HepG2 (cell line): ENCODE data around the gene RERE. TPM values are rescaled to one million over a fixed set of nuclear protein-coding genes. Genes with fewer than 3 reads are reported as not detected.

Experiments used
- ATAC-seq: fragments of 200-7000 bp; cut with Tn5 transposase; 3 replicates; pipeline ENCODE4 v1.9.1; 2020; ENCODE audit warnings: mild to moderate bottlenecking, moderate library complexity
- BruUV-seq: library from RNA; stranded (reverse); fragments of 400-500 nt; replicated peaks from 2 replicates; lab custom pipeline; 2021; lab: Mats Ljungman, UMichigan
- CTCF ChIA-PET: fragments of 300-600 bp; formaldehyde crosslinking; extraction: SDS; loops from one replicate; lab custom pipeline; 2021; ENCODE audit warnings: low total read pairs, inconsistent platforms, low intra/inter-chr PET ratio; lab: Yijun Ruan, JAX
- POLR2A ChIA-PET: fragments of 350-600 bp; sonication (Branson Sonifier 250); formaldehyde crosslinking; loops from one replicate; lab custom pipeline; 2020; ENCODE audit warnings: antibody characterized with exemption, inconsistent platforms; lab: Yijun Ruan, JAX
- DNase-seq: peaks from one replicate; pipeline ENCODE4 v3.0.0-alpha.2; 2015; ENCODE audit warnings: low spot score
- FAIRE-seq: peaks from 3 replicates; lab custom pipeline; 2011; peaks lifted over from hg19 to GRCh38; lab: Jason Lieb, UNC
- H2AFZ ChIP-seq: one replicate; pipeline ENCODE4 v1.6.1; 2011; ENCODE audit warnings: low read length, inconsistent platforms
- H3K27ac ChIP-seq: fragments of 300-600 bp; 3 replicates; pipeline ENCODE4 v1.8.0; 2011; ENCODE audit warnings: mixed run types, mild to moderate bottlenecking, mixed read lengths, low read length, inconsistent platforms; ENCODE audit not compliant: insufficient read depth; ENCODE audit errors: extremely low read length
- H3K27me3 ChIP-seq, 2 experiments: fragments of 200-600 bp in 1 of 2; 2 replicates in 1 of 2; 3 replicates in 1 of 2; pipeline versions ENCODE4 v1.6.0 to v1.8.0; 2011; ENCODE audit warnings: low read length in 2 of 2, mild to moderate bottlenecking in 2 of 2, moderate library complexity in 2 of 2, inconsistent platforms in 1 of 2; ENCODE audit not compliant: insufficient read depth in 2 of 2, control insufficient read depth in 1 of 2
- H3K36me3 ChIP-seq, 2 experiments: fragments of 200-600 bp in 1 of 2; replicated peaks in 1 of 2; 2 replicates in 1 of 2; 3 replicates in 1 of 2; pipeline versions ENCODE4 v1.5.1 to v1.8.0; 2011; ENCODE audit warnings: low read length in 2 of 2, inconsistent platforms in 1 of 2; ENCODE audit not compliant: insufficient read depth in 2 of 2, control insufficient read depth in 1 of 2
- H3K4me1 ChIP-seq: 2 replicates; pipeline ENCODE4 v1.5.1; 2012; ENCODE audit warnings: low read length, inconsistent platforms; ENCODE audit not compliant: insufficient read depth
- H3K4me2 ChIP-seq: 2 replicates; pipeline ENCODE4 v1.6.0; 2011; ENCODE audit warnings: low read depth, low read length, inconsistent platforms
- H3K4me3 ChIP-seq, 3 experiments: fragments of 200-600 bp in 1 of 3; sonication (generic), shearing (Covaris generic) in 1 of 3; replicated peaks in 1 of 3; 2 replicates each; pipeline ENCODE4 v1.5.1; 2011 to 2016; ENCODE audit warnings: low read length in 3 of 3, inconsistent platforms in 2 of 3, low read depth in 2 of 3, mild to moderate bottlenecking in 2 of 3, control low read depth in 1 of 3, mixed read lengths in 1 of 3; ENCODE audit not compliant: insufficient read depth in 1 of 3
- H3K79me2 ChIP-seq: one replicate; pipeline ENCODE4 v1.6.1; 2011; ENCODE audit warnings: low read length, inconsistent platforms; ENCODE audit not compliant: insufficient read depth
- H3K9ac ChIP-seq: 2 replicates; pipeline ENCODE4 v1.6.0; 2011; ENCODE audit warnings: mild to moderate bottlenecking, low read depth, low read length, inconsistent platforms; ENCODE audit not compliant: insufficient read depth
- H3K9me3 ChIP-seq: 2 replicates; pipeline ENCODE4 v1.5.1; 2012; ENCODE audit warnings: mild to moderate bottlenecking, low read length
- H4K20me1 ChIP-seq: 2 replicates; pipeline ENCODE4 v1.6.0; 2011; ENCODE audit warnings: inconsistent platforms, mild to moderate bottlenecking, low read length, moderate library complexity; ENCODE audit not compliant: insufficient read depth
- CREM ChIP-seq, 2 experiments: sonication (generic) in 1 of 2; formaldehyde crosslinking in 1 of 2; IDR thresholded peaks; 2 replicates each; pipeline versions ENCODE4 v1.4.0 to v1.6.1; 2016 to 2020; ENCODE audit warnings: antibody characterized with exemption in 1 of 2, mild to moderate bottlenecking in 1 of 2, missing genetic modification reagents in 1 of 2
- STAG1 ChIP-seq: sonication (generic); formaldehyde crosslinking; IDR thresholded peaks from 2 replicates; pipeline ENCODE4 v1.4.0; 2020; ENCODE audit warnings: missing genetic modification reagents
- TEAD3 ChIP-seq: optimal IDR thresholded peaks from 2 replicates; pipeline ENCODE3; 2016; ENCODE audit warnings: borderline replicate concordance
- ZFP37 ChIP-seq: sonication (generic); formaldehyde crosslinking; IDR thresholded peaks from 2 replicates; pipeline ENCODE4 v1.4.0; 2020; ENCODE audit warnings: missing genetic modification reagents, borderline replicate concordance
- WGBS: methylation state at CpG from one replicate; pipeline ENCODE4 v1.1.6; 2017; ENCODE audit warnings: low lambda C conversion rate; 5-methylcytosine and 5-hydroxymethylcytosine counted together
- in situ Hi-C: cut with HindIII; loops from 2 replicates; pipeline ENCODE4 v1.10.0; 2017; ENCODE audit warnings: low pct_unique_long_range_greater_than_20kb; ENCODE audit not compliant: extremely low pct_ligation_motif_present
- intact Hi-C: fragments of 100-400 bp; cut with micrococcal nuclease; formaldehyde crosslinking; loops from one replicate; pipeline ENCODE4 v1.10.0; 2022; ENCODE audit not compliant: unreplicated experiment
- polyA plus RNA-seq, 8 experiments: library from polyadenylated mRNA; depleted of rRNA in 3 of 8; stranded (reverse) in 7 of 8; unstranded in 1 of 8; fragments of >200 nt; fragmentation: Illumina TruSeq in 4 of 8; extraction: Trizol in 4 of 8; gene quantifications; 2 replicates each; pipeline versions ENCODE4 v1.2.1 to v1.2.3, GENCODE V29; 2011 to 2016; ENCODE audit warnings: low read depth in 4 of 8, missing spikeins in 1 of 8, mixed read lengths in 1 of 8; ENCODE audit not compliant: insufficient read depth in 1 of 8
- total RNA-seq, 5 experiments: library from RNA; depleted of rRNA; stranded (reverse); fragments of >200 nt; fragmentation: Illumina TruSeq; extraction: Trizol; gene quantifications; 2 replicates each; pipeline ENCODE4 v1.2.3, GENCODE V29; 2016; ENCODE audit warnings: low read depth in 1 of 5

The RERE gene
- total and polyA plus RNA-seq, 2 of the 13 experiments (the other 11 are each of a cell fraction or from before 2014, with no cell fraction given), result 18.3 to 21.9 TPM

- Histone ChIP-seq H3K4me1 (peaks cover 77% of the 10 kb centered on the region), H3K36me3 (peaks cover 15 to 29% of the 10 kb centered on the region in 2 experiments), H3K27me3 (no peaks in the 10 kb centered on the region), H4K20me1 (peaks cover 9% of the 10 kb centered on the region; the same call in 1 of the 2 replicates), H3K79me2 (peaks cover 19% of the 10 kb centered on the region), H3K9me3 (no peaks in the 10 kb centered on the region), H3K4me2 (no peak overlapping the region), H3K27ac (no peak overlapping the region), H3K4me3 (no peak overlapping the region), H2AFZ (no peak overlapping the region), H3K9ac (no peak overlapping the region)
- ChIA-PET POLR2A (no interaction called here), CTCF (no interaction called here)
- no peak for DNase-seq
- in situ Hi-C loops, result no loop called here
- TF ChIP-seq STAG1 (peak; percentile 12; the same call in 1 of the 2 replicates), CREM (IDR thresholded peaks at IDR 0.05) (no peak), CREM (CRISPR knock-in tag; IDR thresholded peaks at IDR 0.05) (no peak)
- no peak for ATAC-seq
- BruUV-seq, result no TSS peak
- intact Hi-C loops, result no loop called here
- WGBS, result 97% methylated on average over 5 of the region's 5 CpGs
- FAIRE-seq, result no peak
These were observed 352.4 kb downstream of the RERE start for GRCh38 chr1:8465013-8465412.

GRCh38 chr1:8464377-8464776 is 353.1 kb downstream of the RERE start:
- in situ Hi-C loops, result no loop called here
- 97% methylated on average over 4 of the region's 4 CpGs for WGBS
- Histone ChIP-seq H4K20me1 (peaks cover 5% of the 10 kb centered on the region; the same call in 1 of the 2 replicates), H2AFZ (no peak overlapping the region), H3K79me2 (peaks cover 20% of the 10 kb centered on the region), H3K4me2 (peak overlapping the region; percentile 56; the same call in 1 of the 2 replicates), H3K4me3 (peak overlapping the region in 1 of 3 experiments; percentile 21; a peak in 1 of 6 replicates), H3K27ac (peak overlapping the region; percentile 79), H3K4me1 (peaks cover 71% of the 10 kb centered on the region), H3K27me3 (no peaks in the 10 kb centered on the region), H3K9ac (no peak overlapping the region), H3K36me3 (peaks cover 15 to 29% of the 10 kb centered on the region in 2 experiments), H3K9me3 (no peaks in the 10 kb centered on the region)
- intact Hi-C loops, result no loop called here
- FAIRE-seq (no peak), DNase-seq (no peak), ATAC-seq (peak; percentile 33)
- CTCF ChIA-PET, result no interaction called here
- BruUV-seq, result no TSS peak
- POLR2A ChIA-PET, result interaction anchor here (1.5 kb wide), 1 partner anchor 13 kb away, joined by 3 read pairs; no protein-coding TSS in a partner anchor
- no peak for TF ChIP-seq ZFP37 (CRISPR knock-in tag)
- TF ChIP-seq TEAD3 (CRISPR knock-in tag), result peak; percentile 9
